ENCODE measurements around the gene OR10G7.

DNA sequence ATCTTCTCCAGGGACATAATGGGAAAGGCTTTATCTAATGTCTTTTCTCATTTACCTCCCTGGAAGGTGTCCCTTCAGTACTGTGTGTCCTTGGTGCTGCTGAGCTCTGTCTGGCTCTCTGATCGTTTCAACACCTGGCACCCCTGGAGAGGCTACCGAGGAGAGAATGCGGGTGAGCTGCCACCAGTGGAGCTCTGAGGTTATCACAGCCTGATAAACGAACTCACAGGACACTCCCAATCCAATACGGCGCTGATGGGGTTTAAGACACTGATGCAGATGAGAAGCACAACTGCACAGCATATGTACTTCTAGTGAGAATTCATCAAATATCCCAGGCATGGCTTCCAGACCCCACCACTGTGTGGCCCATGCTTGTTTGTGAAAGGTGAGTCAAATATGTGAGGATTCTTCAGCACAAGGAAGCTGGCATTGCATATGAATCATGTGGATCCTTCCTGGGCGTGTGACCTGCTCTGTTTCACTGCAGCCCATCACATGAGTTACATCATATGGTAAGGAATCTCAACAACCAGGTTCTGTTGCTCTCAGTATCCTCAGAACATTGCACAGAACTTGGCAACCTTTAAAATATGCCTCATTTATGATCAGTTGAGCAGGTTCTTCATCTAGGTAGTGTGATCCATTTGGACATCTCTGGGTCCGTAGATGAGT is 39.3 kb upstream of the OR10G7 start:
- TF ChIP-seq ZKSCAN1 (IDR thresholded peaks at IDR 0.05; ENCODE audit: low read length) (no peak), EP300 (IDR thresholded peaks at IDR 0.05; ENCODE audit: low read depth in 2 of 2, low read length in 2 of 2) (no peak), EP300 (CRISPR knock-in tag; IDR thresholded peaks at IDR 0.05; ENCODE audit: borderline replicate concordance) (no peak), SMAD1 (CRISPR knock-in tag; IDR thresholded peaks at IDR 0.05; ENCODE audit: borderline replicate concordance, low read depth) (no peak), FOSL1 (CRISPR knock-in tag; IDR thresholded peaks at IDR 0.05; ENCODE audit: borderline replicate concordance) (no peak), RFX3 (CRISPR knock-in tag; IDR thresholded peaks at IDR 0.05) (no peak)
- TF ChIP-seq, protein P1, sequence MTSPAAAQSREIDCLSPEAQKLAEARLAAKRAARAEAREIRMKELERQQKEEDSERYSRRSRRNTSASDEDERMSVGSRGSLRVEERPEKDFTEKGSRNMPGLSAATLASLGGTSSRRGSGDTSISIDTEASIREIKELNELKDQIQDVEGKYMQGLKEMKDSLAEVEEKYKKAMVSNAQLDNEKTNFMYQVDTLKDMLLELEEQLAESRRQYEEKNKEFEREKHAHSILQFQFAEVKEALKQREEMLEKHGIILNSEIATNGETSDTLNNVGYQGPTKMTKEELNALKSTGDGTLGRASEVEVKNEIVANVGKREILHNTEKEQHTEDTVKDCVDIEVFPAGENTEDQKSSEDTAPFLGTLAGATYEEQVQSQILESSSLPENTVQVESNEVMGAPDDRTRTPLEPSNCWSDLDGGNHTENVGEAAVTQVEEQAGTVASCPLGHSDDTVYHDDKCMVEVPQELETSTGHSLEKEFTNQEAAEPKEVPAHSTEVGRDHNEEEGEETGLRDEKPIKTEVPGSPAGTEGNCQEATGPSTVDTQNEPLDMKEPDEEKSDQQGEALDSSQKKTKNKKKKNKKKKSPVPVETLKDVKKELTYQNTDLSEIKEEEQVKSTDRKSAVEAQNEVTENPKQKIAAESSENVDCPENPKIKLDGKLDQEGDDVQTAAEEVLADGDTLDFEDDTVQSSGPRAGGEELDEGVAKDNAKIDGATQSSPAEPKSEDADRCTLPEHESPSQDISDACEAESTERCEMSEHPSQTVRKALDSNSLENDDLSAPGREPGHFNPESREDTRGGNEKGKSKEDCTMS (CRISPR knock-in tag; conservative IDR thresholded peaks at IDR 0.05), result no peak
- TF ChIP-seq, protein P2, sequence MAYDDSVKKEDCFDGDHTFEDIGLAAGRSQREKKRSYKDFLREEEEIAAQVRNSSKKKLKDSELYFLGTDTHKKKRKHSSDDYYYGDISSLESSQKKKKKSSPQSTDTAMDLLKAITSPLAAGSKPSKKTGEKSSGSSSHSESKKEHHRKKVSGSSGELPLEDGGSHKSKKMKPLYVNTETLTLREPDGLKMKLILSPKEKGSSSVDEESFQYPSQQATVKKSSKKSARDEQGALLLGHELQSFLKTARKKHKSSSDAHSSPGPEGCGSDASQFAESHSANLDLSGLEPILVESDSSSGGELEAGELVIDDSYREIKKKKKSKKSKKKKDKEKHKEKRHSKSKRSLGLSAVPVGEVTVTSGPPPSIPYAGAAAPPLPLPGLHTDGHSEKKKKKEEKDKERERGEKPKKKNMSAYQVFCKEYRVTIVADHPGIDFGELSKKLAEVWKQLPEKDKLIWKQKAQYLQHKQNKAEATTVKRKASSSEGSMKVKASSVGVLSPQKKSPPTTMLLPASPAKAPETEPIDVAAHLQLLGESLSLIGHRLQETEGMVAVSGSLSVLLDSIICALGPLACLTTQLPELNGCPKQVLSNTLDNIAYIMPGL (CRISPR knock-in tag; IDR thresholded peaks at IDR 0.05; ENCODE audit: borderline replicate concordance in 1 of 2, low read depth in 1 of 2), result no peak
- TF ChIP-seq, protein P3, sequence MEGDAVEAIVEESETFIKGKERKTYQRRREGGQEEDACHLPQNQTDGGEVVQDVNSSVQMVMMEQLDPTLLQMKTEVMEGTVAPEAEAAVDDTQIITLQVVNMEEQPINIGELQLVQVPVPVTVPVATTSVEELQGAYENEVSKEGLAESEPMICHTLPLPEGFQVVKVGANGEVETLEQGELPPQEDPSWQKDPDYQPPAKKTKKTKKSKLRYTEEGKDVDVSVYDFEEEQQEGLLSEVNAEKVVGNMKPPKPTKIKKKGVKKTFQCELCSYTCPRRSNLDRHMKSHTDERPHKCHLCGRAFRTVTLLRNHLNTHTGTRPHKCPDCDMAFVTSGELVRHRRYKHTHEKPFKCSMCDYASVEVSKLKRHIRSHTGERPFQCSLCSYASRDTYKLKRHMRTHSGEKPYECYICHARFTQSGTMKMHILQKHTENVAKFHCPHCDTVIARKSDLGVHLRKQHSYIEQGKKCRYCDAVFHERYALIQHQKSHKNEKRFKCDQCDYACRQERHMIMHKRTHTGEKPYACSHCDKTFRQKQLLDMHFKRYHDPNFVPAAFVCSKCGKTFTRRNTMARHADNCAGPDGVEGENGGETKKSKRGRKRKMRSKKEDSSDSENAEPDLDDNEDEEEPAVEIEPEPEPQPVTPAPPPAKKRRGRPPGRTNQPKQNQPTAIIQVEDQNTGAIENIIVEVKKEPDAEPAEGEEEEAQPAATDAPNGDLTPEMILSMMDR (CRISPR knock-in tag; IDR thresholded peaks at IDR 0.05), result no peak
